GM23338 (cell line): Measurements from ENCODE around the gene RUNX1. TPM values are rescaled to one million over a fixed set of nuclear protein-coding genes. Genes with fewer than 3 reads are reported as not detected.

Experiments used
- ATAC-seq: fragments of 200-7000 bp; cut with Tn5 transposase; 3 replicates; pipeline ENCODE4 v1.9.1; 2020
- DNase-seq: peaks from one replicate; pipeline ENCODE4 v3.0.0-alpha.2; 2015; ENCODE audit warnings: low spot score
- H2AFZ ChIP-seq: fragments of 200-600 bp; sonication (generic); 2 replicates; pipeline ENCODE4 v1.8.0; 2016; ENCODE audit warnings: antibody characterized with exemption, mild to moderate bottlenecking, moderate library complexity
- H3F3A ChIP-seq: fragments of 200-600 bp; sonication (generic); replicated peaks from 2 replicates; pipeline ENCODE4 v1.8.0; 2017; ENCODE audit warnings: antibody characterized with exemption, mixed run types, low read depth
- H3K27ac ChIP-seq: fragments of 200-600 bp; sonication (generic); 2 replicates; pipeline ENCODE4 v1.6.1; 2016; ENCODE audit warnings: low read depth
- H3K27me3 ChIP-seq: fragments of 200-600 bp; sonication (generic); 2 replicates; pipeline ENCODE4 v1.8.0; 2016; ENCODE audit warnings: mild to moderate bottlenecking, mixed run types, moderate library complexity; ENCODE audit not compliant: insufficient read depth
- H3K36me3 ChIP-seq: fragments of 200-600 bp; sonication (generic); 2 replicates; pipeline ENCODE4 v1.8.0; 2016; ENCODE audit warnings: mild to moderate bottlenecking; ENCODE audit not compliant: insufficient read depth
- H3K4me1 ChIP-seq: fragments of 200-600 bp; sonication (generic); 2 replicates; pipeline ENCODE4 v1.8.0; 2016; ENCODE audit warnings: mild to moderate bottlenecking, moderate library complexity; ENCODE audit not compliant: insufficient read depth
- H3K4me2 ChIP-seq: fragments of 200-600 bp; sonication (generic); 2 replicates; pipeline ENCODE4 v1.7.1; 2017; ENCODE audit warnings: mixed run types
- H3K4me3 ChIP-seq: fragments of 200-600 bp; sonication (generic); 2 replicates; pipeline ENCODE4 v1.6.1; 2016; ENCODE audit warnings: mixed run types
- H3K79me2 ChIP-seq: fragments of 200-600 bp; sonication (generic); replicated peaks from 2 replicates; pipeline ENCODE4 v1.8.0; 2017; ENCODE audit warnings: mild to moderate bottlenecking; ENCODE audit not compliant: insufficient read depth
- H3K9me2 ChIP-seq: fragments of 200-600 bp; sonication (generic); 2 replicates; pipeline ENCODE4 v1.8.0; 2017; ENCODE audit not compliant: insufficient read depth
- H4K20me1 ChIP-seq: fragments of 200-600 bp; sonication (generic); replicated peaks from 2 replicates; pipeline ENCODE4 v1.8.0; 2017; ENCODE audit warnings: mild to moderate bottlenecking; ENCODE audit not compliant: insufficient read depth
- H3K27ac Mint-ChIP-seq: 2 replicates; pipeline ENCODE4 v1.8.0; 2020; ENCODE audit warnings: inconsistent platforms, mild to moderate bottlenecking, moderate library complexity, mixed read lengths
- H3K27me3 Mint-ChIP-seq: 3 replicates; pipeline ENCODE4 v1.8.0; 2022; ENCODE audit warnings: low read depth, mild to moderate bottlenecking, moderate library complexity, mixed read lengths, inconsistent platforms; ENCODE audit not compliant: insufficient read depth, poor library complexity
- H3K36me3 Mint-ChIP-seq: 3 replicates; pipeline ENCODE4 v1.8.0; 2021; ENCODE audit warnings: low read depth, mild to moderate bottlenecking, inconsistent platforms, moderate library complexity, mixed read lengths
- H3K4me1 Mint-ChIP-seq: 3 replicates; pipeline ENCODE4 v1.8.0; 2020; ENCODE audit warnings: mild to moderate bottlenecking, inconsistent platforms, mixed read lengths
- H3K4me3 Mint-ChIP-seq: 3 replicates; pipeline ENCODE4 v1.8.0; 2021; ENCODE audit warnings: moderate library complexity, mild to moderate bottlenecking, inconsistent platforms, mixed read lengths
- H3K9me3 Mint-ChIP-seq: 3 replicates; pipeline ENCODE4 v1.8.0; 2020; ENCODE audit warnings: moderate library complexity, mild to moderate bottlenecking, inconsistent platforms, mixed read lengths
- EZH2phosphoT487 ChIP-seq: fragments of 200-600 bp; sonication (generic); IDR thresholded peaks from one replicate; pipeline ENCODE4 v1.8.1; 2018; ENCODE audit warnings: antibody characterized with exemption; ENCODE audit not compliant: unreplicated experiment
- POLR2AphosphoS5 ChIP-seq: IDR thresholded peaks from 2 replicates; pipeline ENCODE4 v1.6.1; 2016; ENCODE audit warnings: antibody characterized with exemption, low read depth
- STAT1 ChIP-seq: IDR thresholded peaks from one replicate; pipeline ENCODE4 v1.6.1; 2016; ENCODE audit warnings: antibody characterized with exemption; ENCODE audit not compliant: unreplicated experiment
- ZNF114 ChIP-seq: fragments of 250-450 bp; sonication (Bioruptor Pico); IDR thresholded peaks from 2 replicates; pipeline ENCODE4 v1.5.0; 2020; ENCODE audit warnings: mild to moderate bottlenecking, moderate library complexity
- polyA plus RNA-seq: library from polyadenylated mRNA; unstranded; fragments of >200 nt; fragmentation: Nextera tagmentation; extraction: Ambion mirVana; gene quantifications from 2 replicates; pipeline ENCODE4 v1.2.1, GENCODE V29; 2016
- total RNA-seq: library from RNA; depleted of rRNA; stranded (reverse); fragments of >200 nt; shearing (Covaris generic); gene quantifications from 2 replicates; pipeline ENCODE4 v1.2.3, GENCODE V29; 2014
- TF ChIP-seq, protein P1 (sequence below): fragments of 250-450 bp; sonication (Bioruptor Pico); IDR thresholded peaks from 2 replicates; pipeline ENCODE4 v1.5.0; 2020; ENCODE audit warnings: mild to moderate bottlenecking, moderate library complexity

RUNX1 gene
- total and polyA plus RNA-seq, 2 experiments from 2014 or later: 0.29 to 1.1 TPM

DNA sequence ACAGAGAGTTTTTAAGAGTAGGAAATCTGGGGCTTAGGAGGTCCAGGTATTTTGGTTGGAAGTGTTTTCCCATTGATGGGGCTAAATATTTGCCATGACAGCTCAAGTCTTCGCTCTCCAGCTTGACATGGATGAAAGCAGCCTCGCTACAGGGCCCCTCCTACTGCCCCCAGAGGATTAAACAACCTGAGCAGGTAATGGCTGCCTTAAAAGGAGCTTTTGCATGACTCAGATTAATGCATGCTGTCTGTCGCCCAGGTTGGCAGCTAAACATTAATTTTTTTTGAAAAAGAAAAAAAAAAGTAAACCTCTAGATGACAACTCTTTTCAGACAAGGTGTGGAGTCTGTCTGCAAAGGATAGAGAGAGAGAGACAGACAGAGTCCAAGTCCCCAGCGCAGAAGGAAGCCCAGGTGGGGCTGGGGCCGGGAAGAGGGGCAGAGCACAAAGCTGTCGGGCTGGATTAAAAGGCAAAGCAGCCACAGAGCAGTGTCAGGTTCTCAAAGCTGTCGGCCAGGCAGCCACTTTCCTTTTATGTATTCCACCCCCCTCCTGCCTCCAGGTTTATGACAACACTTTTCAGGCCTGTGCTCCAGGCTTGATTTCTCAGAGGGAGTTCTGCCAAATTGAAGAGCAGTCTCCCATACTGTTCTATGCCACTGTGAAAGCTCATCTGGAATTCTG lies 252.4 kb downstream of the RUNX1 start (continued):
- TF ChIP-seq, protein P1, sequence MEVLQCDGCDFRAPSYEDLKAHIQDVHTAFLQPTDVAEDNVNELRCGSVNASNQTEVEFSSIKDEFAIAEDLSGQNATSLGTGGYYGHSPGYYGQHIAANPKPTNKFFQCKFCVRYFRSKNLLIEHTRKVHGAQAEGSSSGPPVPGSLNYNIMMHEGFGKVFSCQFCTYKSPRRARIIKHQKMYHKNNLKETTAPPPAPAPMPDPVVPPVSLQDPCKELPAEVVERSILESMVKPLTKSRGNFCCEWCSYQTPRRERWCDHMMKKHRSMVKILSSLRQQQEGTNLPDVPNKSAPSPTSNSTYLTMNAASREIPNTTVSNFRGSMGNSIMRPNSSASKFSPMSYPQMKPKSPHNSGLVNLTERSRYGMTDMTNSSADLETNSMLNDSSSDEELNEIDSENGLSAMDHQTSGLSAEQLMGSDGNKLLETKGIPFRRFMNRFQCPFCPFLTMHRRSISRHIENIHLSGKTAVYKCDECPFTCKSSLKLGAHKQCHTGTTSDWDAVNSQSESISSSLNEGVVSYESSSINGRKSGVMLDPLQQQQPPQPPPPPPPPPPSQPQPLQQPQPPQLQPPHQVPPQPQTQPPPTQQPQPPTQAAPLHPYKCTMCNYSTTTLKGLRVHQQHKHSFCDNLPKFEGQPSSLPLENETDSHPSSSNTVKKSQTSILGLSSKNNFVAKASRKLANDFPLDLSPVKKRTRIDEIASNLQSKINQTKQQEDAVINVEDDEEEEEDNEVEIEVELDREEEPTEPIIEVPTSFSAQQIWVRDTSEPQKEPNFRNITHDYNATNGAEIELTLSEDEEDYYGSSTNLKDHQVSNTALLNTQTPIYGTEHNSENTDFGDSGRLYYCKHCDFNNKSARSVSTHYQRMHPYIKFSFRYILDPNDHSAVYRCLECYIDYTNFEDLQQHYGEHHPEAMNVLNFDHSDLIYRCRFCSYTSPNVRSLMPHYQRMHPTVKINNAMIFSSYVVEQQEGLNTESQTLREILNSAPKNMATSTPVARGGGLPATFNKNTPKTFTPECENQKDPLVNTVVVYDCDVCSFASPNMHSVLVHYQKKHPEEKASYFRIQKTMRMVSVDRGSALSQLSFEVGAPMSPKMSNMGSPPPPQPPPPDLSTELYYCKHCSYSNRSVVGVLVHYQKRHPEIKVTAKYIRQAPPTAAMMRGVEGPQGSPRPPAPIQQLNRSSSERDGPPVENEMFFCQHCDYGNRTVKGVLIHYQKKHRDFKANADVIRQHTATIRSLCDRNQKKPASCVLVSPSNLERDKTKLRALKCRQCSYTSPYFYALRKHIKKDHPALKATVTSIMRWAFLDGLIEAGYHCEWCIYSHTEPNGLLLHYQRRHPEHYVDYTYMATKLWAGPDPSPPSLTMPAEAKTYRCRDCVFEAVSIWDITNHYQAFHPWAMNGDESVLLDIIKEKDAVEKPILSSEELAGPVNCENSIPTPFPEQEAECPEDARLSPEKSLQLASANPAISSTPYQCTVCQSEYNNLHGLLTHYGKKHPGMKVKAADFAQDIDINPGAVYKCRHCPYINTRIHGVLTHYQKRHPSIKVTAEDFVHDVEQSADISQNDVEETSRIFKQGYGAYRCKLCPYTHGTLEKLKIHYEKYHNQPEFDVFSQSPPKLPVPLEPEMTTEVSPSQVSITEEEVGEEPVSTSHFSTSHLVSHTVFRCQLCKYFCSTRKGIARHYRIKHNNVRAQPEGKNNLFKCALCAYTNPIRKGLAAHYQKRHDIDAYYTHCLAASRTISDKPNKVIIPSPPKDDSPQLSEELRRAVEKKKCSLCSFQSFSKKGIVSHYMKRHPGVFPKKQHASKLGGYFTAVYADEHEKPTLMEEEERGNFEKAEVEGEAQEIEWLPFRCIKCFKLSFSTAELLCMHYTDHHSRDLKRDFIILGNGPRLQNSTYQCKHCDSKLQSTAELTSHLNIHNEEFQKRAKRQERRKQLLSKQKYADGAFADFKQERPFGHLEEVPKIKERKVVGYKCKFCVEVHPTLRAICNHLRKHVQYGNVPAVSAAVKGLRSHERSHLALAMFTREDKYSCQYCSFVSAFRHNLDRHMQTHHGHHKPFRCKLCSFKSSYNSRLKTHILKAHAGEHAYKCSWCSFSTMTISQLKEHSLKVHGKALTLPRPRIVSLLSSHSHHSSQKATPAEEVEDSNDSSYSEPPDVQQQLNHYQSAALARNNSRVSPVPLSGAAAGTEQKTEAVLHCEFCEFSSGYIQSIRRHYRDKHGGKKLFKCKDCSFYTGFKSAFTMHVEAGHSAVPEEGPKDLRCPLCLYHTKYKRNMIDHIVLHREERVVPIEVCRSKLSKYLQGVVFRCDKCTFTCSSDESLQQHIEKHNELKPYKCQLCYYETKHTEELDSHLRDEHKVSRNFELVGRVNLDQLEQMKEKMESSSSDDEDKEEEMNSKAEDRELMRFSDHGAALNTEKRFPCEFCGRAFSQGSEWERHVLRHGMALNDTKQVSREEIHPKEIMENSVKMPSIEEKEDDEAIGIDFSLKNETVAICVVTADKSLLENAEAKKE: no peak
- TF ChIP-seq EZH2phosphoT487 (no peak), POLR2AphosphoS5 (no peak), STAT1 (no peak)

DNA sequence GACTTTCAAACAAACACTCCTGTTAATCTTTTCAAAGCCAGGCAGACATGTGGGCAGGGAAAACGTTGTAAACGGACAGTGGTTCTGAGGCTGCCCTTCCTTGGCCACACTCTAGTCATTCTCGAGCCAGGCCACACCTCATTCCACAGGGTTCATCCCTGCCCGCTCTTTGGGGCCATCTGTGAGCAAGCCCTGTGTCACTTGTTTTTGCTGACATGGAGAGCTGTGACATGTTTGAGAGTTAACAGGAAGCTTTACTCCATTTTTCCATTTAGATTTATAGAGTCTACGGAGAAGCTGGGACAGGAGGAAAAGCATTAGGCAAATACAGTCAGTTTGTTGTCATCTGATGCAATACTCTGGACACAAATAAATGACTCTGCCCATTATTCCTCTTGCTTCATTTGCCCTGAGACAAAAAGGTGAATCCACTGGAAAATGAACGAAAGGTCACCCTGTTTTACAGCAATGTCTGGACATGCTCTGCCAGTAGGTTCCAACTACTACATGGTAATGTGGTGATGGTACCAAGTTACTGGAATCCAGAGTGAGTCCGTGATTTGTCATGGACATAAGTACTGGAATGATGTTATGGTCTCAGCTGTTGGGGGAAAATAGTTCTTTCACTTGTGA lies 253.4 kb downstream of the RUNX1 start:
- Mint-ChIP-seq H3K27me3 (peaks cover 2% of the 10 kb centered on the region), H3K27ac (no peak overlapping the region), H3K4me3 (no peak overlapping the region), H3K4me1 (peaks cover 24% of the 10 kb centered on the region; the same call in 2 of the 3 replicates), H3K36me3 (no peaks in the 10 kb centered on the region), H3K9me3 (no peaks in the 10 kb centered on the region)
- H3K27me3 ChIP-seq: no peaks in the 10 kb centered on the region
- no peak for DNase-seq
- no peak overlapping the region for H3K4me2 ChIP-seq
- no peak for TF ChIP-seq ZNF114 (CRISPR knock-in tag)
- TF ChIP-seq, protein P1: no peak
- no peaks in the 10 kb centered on the region for H3K36me3 ChIP-seq
- H3F3A ChIP-seq: no peaks in the 10 kb centered on the region
- no peak overlapping the region; the same call in 1 of the 2 replicates for H2AFZ ChIP-seq
- H3K79me2 ChIP-seq: no peaks in the 10 kb centered on the region
- H3K9me2 ChIP-seq: no peaks in the 10 kb centered on the region
- no peak overlapping the region for H3K27ac ChIP-seq
- H3K4me1 ChIP-seq: 0 out of 2 replicates have a peak, but pooled peaks cover 4% of the 10 kb centered on the region
- H4K20me1 ChIP-seq: no peaks in the 10 kb centered on the region
- ATAC-seq: no peak
- H3K4me3 ChIP-seq: no peak overlapping the region
